AG10803 (cell line): Measurements from ENCODE around the gene SLC6A4.

Experiments used
- DNase-seq: peaks from one replicate; pipeline ENCODE4 v3.0.0; 2010; ENCODE audit warnings: low read depth
- H3K4me3 ChIP-seq: 2 replicates; pipeline ENCODE4 v1.5.1; 2011; ENCODE audit warnings: mild to moderate bottlenecking, low read length, control low read depth
- CTCF ChIP-seq: conservative IDR thresholded peaks from 2 replicates; pipeline ENCODE4 v1.5.1; 2011; ENCODE audit warnings: mild to moderate bottlenecking, low read length, control low read depth, inconsistent platforms

Gene SLC6A4

DNA sequence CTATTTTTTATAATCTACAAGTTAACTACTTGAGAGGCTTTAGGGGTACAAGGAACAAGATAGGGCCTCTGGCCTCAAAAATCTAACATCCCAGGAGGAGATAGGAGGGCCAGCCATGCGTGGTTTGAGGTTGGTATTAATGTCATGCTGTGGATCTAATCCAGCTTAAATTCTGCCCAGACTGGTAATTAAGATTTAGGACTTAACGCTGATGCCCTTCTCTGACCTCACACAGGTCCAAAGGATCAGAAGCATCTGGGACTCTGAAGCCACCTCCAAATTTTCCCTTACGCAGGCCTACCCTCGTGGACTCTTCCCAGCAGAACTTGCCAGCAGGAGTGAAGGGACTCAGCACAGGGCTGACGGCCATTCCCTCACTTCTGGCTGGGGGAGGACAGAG lies 15.1 kb downstream of the SLC6A4 start:
- TF ChIP-seq CTCF: no peak
- no peak overlapping the region for H3K4me3 ChIP-seq
- no peak for DNase-seq

DNA sequence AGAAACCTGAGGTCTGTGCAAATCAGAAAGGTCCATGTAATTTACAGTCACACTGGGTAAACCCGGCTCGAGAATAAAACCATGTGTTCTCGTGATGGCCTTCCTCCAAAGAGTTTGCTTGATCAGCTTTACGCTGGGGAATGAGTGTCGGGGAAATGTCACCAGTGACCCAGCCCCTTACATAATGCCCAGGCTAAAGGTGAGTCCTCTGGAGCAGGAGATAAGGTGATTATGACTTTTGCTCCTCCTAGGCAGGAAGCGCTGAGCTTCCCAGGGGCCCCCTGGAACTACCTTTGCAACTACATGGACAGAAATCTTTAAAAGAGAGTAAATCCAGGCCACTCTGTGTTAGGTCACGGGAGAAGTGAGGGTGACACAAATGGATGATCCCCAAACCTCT lies 15.7 kb downstream of the SLC6A4 start:
- no peak overlapping the region for H3K4me3 ChIP-seq
- no peak for TF ChIP-seq CTCF

DNA sequence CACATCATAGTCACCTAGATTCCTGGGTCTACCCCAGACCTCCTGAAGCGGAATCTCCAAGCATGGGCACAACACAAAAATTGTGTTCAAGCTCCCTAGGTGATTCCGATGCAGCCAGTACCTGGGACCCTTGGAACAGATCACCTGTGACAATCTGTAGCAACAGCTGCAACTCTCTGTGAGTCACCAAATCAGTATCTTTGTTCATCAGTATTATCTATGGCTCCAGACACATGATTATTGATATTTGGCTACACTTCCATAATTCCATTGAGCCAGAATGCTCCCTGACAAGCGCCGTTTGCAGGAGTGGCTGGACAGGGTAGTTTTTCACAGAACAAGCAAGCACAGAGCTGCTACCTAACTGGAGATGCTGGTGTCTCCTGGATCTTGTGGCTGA lies 16.2 kb downstream of the SLC6A4 start:
- no peak overlapping the region for H3K4me3 ChIP-seq
- no peak for TF ChIP-seq CTCF
- no peak for DNase-seq

More for the DNA sequence above, 15.7 kb downstream of the SLC6A4 start:
- DNase-seq: no peak

GRCh38 chr17:30218799-30219198 lies 16.7 kb downstream of the SLC6A4 start:
- no peak overlapping the region for H3K4me3 ChIP-seq
- no peak for DNase-seq
- TF ChIP-seq CTCF: no peak

GRCh38 chr17:30217746-30218245 lies 17.7 kb downstream of the SLC6A4 start:
- H3K4me3 ChIP-seq: no peak overlapping the region

GRCh38 chr17:30217054-30217453 lies 18.4 kb downstream of the SLC6A4 start:
- TF ChIP-seq CTCF: no peak
- no peak overlapping the region for H3K4me3 ChIP-seq
- DNase-seq: no peak

More at GRCh38 chr17:30217746-30218245, 17.7 kb downstream of the SLC6A4 start:
- DNase-seq: no peak
- no peak for TF ChIP-seq CTCF

GRCh38 chr17:30212750-30213149 lies 22.7 kb downstream of the SLC6A4 start:
- DNase-seq: no peak
- TF ChIP-seq CTCF: no peak

More at GRCh38 chr17:30212750-30213149, 22.7 kb downstream of the SLC6A4 start:
- H3K4me3 ChIP-seq: no peak overlapping the region
